ENCODE data around the gene COG5.

The COG5 gene

GRCh38 chr7:107187774-107188173 lies 375.9 kb downstream of the COG5 start:
- Histone ChIP-seq H3K27ac (replicated peaks) (no peak overlapping the region), H3K27me3 (ENCODE audit: insufficient read depth, poor library complexity, severe bottlenecking) (no peaks in the 10 kb centered on the region), H3K4me3 (replicated peaks; ENCODE audit: insufficient read depth, low read length) (no peak overlapping the region)
- no peak for DNase-seq (ENCODE audit: low read depth in 1 of 2, low spot score in 1 of 2)
- TF ChIP-seq REST (IDR thresholded peaks at IDR 0.05; ENCODE audit: insufficient replicate concordance, low read depth) (no peak), SPI1 (IDR thresholded peaks at IDR 0.05; ENCODE audit: borderline replicate concordance, low read depth) (no peak), POLR2AphosphoS5 (IDR thresholded peaks at IDR 0.05; ENCODE audit: low read depth) (no peak), GABPA (IDR thresholded peaks at IDR 0.05; ENCODE audit: low read depth) (no peak), CTCF (IDR thresholded peaks at IDR 0.05; ENCODE audit: insufficient read depth, low read length) (no peak)

GRCh38 chr7:107186240-107186639 lies 377.5 kb downstream of the COG5 start:
- Histone ChIP-seq H3K4me3 (replicated peaks; ENCODE audit: insufficient read depth, low read length) (no peak overlapping the region), H3K27me3 (ENCODE audit: insufficient read depth, poor library complexity, severe bottlenecking) (no peaks in the 10 kb centered on the region), H3K27ac (replicated peaks) (no peak overlapping the region)
- TF ChIP-seq CTCF (IDR thresholded peaks at IDR 0.05; ENCODE audit: insufficient read depth, low read length) (no peak), POLR2AphosphoS5 (IDR thresholded peaks at IDR 0.05; ENCODE audit: low read depth) (no peak), GABPA (IDR thresholded peaks at IDR 0.05; ENCODE audit: low read depth) (no peak), SPI1 (IDR thresholded peaks at IDR 0.05; ENCODE audit: borderline replicate concordance, low read depth) (no peak), REST (IDR thresholded peaks at IDR 0.05; ENCODE audit: insufficient replicate concordance, low read depth) (no peak)
- no peak for DNase-seq (ENCODE audit: low read depth in 1 of 2, low spot score in 1 of 2)

GRCh38 chr7:107185716-107186115 lies 378.0 kb downstream of the COG5 start:
- no peak overlapping the region for H3K4me3 ChIP-seq (replicated peaks; ENCODE audit: insufficient read depth, low read length)

More at GRCh38 chr7:107185716-107186115, 378.0 kb downstream of the COG5 start:
- TF ChIP-seq REST (IDR thresholded peaks at IDR 0.05; ENCODE audit: insufficient replicate concordance, low read depth): no peak
- TF ChIP-seq CTCF (IDR thresholded peaks at IDR 0.05; ENCODE audit: insufficient read depth, low read length): no peak
- TF ChIP-seq GABPA (IDR thresholded peaks at IDR 0.05; ENCODE audit: low read depth): no peak
- TF ChIP-seq POLR2AphosphoS5 (IDR thresholded peaks at IDR 0.05; ENCODE audit: low read depth): no peak
- no peak for TF ChIP-seq SPI1 (IDR thresholded peaks at IDR 0.05; ENCODE audit: borderline replicate concordance, low read depth)
- Histone ChIP-seq H3K27me3 (ENCODE audit: insufficient read depth, poor library complexity, severe bottlenecking) (no peaks in the 10 kb centered on the region), H3K27ac (replicated peaks) (no peak overlapping the region)
- no peak for DNase-seq (ENCODE audit: low read depth in 1 of 2, low spot score in 1 of 2)
